Subcutaneous adipose tissue (tissue), 4 donors: ENCODE data around the gene MRPL1. TPM values are rescaled to one million over a fixed set of nuclear protein-coding genes. Genes with fewer than 3 reads are reported as not detected.

Source experiments
- total RNA-seq, 4 donors: library from RNA; depleted of rRNA; stranded (reverse); fragments of >200 nt; gene quantifications; one replicate each; pipeline ENCODE4 v1.1.0, GENCODE V29; 2016
- TF ChIP-seq, protein P1 (sequence below): fragments of 450-650 bp; IDR thresholded peaks from one replicate; pipeline ENCODE4 v1.5.1; 2016; ENCODE audit warnings: low read depth, mild to moderate bottlenecking, control low read depth, antibody characterized with exemption, moderate library complexity

Gene MRPL1
- total RNA-seq, 4 donors from 2014 or later: 12.8 to 36.8 (median 25.1) TPM

GRCh38 chr4:77852892-77853495 is 9.6 kb upstream of the MRPL1 start:
- TF ChIP-seq, protein P1, sequence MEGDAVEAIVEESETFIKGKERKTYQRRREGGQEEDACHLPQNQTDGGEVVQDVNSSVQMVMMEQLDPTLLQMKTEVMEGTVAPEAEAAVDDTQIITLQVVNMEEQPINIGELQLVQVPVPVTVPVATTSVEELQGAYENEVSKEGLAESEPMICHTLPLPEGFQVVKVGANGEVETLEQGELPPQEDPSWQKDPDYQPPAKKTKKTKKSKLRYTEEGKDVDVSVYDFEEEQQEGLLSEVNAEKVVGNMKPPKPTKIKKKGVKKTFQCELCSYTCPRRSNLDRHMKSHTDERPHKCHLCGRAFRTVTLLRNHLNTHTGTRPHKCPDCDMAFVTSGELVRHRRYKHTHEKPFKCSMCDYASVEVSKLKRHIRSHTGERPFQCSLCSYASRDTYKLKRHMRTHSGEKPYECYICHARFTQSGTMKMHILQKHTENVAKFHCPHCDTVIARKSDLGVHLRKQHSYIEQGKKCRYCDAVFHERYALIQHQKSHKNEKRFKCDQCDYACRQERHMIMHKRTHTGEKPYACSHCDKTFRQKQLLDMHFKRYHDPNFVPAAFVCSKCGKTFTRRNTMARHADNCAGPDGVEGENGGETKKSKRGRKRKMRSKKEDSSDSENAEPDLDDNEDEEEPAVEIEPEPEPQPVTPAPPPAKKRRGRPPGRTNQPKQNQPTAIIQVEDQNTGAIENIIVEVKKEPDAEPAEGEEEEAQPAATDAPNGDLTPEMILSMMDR: no peak

DNA sequence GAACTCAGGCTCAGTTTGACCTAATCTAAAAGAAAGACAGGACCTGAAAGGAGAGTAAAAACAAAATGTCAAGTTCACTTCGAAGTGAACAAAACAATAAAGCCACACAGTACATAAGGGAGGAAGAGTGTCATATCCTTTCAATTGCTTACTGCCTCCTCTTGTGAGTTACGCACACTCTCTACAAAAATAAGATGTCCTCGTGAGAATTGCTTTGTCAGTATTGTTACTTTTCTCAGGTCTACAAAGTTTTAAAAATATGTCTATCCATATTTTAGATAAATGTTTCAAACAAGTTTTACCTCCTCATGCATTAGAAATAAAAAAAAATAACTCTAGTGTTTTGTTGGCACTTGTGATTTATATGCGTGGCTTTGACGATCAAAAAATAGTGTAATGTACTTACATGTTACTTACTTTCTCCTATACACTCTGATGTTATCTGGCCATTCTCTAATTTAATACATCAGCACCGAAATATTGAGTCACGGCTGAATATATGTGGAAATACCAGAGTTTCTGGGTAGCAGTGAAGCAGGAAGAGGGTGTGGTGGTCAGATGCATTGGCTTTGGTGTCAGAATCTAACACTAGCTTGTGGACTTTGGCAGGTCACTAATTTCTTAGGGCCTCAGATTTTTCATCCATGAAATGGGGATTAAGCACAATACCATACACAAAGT is 8.1 kb upstream of the MRPL1 start:
- TF ChIP-seq, protein P1: no peak

DNA sequence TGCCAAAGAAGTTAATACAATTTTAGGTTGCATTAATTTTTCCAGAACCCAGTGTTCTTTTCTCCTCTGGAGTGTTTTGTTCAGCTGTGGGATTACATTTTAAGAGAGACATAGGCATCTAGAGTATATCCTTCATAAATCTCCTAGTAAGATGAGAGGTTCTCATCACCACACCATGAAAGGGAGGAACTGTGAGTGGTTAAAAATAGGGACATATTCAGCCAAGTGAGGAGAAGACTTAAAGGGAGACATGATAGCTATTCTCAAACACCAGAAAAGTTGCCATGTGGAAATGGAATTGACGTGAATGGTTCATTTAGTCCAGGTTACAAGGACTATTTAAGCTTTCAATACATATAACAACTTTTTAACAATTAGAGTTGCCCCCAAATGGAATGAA is 6.5 kb upstream of the MRPL1 start:
- TF ChIP-seq, protein P1: no peak

DNA sequence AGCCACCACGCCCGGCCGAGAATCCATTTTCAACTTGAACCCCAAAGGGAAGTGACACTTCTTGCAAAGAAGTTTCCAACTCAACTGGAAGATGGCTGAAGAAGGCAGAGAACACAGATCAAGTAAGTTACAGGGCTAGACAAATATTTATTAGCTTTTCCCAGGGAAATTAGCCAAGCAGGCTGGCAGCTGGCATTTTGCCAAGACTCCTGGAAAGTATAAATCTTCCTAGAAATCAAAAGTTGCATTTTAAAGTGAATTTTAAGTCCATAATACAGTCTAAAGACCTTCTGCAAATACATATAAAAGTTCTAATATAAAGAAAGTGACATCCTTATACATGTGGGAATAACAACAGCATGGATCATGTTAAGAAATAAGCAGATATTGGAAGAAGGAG is 3.4 kb upstream of the MRPL1 start:
- TF ChIP-seq, protein P1: no peak

DNA sequence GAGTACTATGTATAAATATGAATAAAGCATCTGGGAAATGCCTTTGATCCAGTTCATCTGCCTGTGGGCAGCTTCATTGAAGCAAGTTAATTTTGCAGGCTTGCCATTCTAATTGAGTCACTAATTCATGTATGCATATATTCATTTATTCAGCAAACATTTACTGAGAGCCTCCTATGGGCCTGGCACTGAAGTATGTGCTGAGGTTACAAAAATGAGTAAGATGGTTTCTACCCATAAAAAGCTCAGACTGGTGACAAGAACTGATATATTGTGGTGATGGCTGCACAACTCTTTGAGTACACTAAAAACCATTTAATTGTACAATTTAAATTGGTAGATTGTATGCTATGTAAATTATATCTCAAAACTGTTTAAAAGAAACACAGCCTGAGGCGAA is 1.1 kb upstream of the MRPL1 start:
- TF ChIP-seq, protein P1: no peak

- TF ChIP-seq, protein P1: no peak
These were observed 2.6 kb downstream of the MRPL1 start for GRCh38 chr4:77865259-77865658.

GRCh38 chr4:77872723-77873445 is 10.3 kb downstream of the MRPL1 start:
- TF ChIP-seq, protein P1: no peak
